Panc1 (cell line): ENCODE data around the gene ACLY.

Experiments
- CTCF ChIP-seq: fragments of 450-650 bp; IDR thresholded peaks from 2 replicates; pipeline ENCODE4 v1.5.1; 2017; ENCODE audit warnings: mild to moderate bottlenecking
- REST ChIP-seq, 2 experiments: IDR thresholded peaks; 2 replicates each; pipeline ENCODE4 v1.6.1; 2011 to 2012; ENCODE audit warnings: low read depth in 2 of 2, control low read depth in 1 of 2, low read length in 1 of 2, mild to moderate bottlenecking in 1 of 2, moderate library complexity in 1 of 2; ENCODE audit not compliant: insufficient read depth in 1 of 2

- TF ChIP-seq REST (IDR thresholded peaks at IDR 0.05; ENCODE audit: insufficient read depth in 1 of 2, low read depth in 2 of 2, low read length in 1 of 2), result no peak
- TF ChIP-seq CTCF, result no peak
These were observed 19.5 kb upstream of the ACLY start for GRCh38 chr17:41937970-41938954.
